HG03460 (cell line): ENCODE results near the gene SHISAL1.

Experiments used
- ATAC-seq: cut with Tn5 transposase; IDR thresholded peaks from one replicate; pipeline ENCODE4 v1.9.1; 2021; ENCODE audit not compliant: unreplicated experiment

Gene SHISAL1

DNA sequence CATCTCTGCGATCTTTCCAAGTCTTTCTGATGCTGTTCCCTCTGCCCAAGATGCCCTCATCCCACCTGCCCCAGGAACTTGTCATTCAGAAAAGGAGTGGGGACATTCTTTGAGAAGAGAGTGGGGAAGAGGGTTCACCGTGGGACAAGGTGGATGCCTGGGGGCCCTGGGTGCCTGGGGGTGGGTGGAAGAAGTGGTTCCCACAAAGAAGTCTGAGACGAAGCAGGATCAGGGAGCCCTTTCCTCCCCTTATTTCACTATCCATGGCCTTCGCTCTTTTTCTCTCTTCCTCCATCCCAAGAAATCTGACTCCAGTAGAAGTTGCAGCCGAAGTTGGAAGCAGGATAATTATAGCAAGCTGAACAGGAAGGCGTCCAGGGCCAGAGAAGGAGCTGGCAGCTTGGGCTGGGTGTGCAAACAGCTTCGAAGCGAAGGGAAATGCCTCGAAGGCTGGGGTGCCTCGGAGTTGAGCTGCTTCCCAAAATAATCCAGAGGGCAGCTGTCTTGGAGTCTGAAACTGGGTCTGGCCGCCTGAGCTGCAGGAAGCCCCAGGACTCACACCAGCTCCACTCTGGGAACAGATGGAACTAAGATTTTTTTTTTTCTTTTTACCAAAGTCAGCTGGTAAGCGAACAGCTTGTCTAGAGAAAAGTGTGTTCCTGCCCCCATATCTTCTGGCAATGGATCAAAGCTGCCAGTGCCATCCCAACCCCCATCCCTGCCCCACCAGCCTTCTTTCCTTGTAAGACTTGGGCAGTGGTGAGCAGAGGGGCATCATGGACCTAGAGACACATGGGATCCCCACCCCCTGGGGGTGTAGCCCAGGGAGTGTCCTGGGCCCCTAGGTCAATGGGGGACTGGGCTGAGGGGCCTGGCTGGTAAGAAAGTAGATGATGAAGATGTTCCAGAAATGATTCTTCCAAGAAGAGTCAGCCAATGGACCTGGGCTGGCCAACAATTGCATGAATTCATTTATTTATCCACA lies 100.5 kb downstream of the SHISAL1 start:
- ATAC-seq = no peak

DNA sequence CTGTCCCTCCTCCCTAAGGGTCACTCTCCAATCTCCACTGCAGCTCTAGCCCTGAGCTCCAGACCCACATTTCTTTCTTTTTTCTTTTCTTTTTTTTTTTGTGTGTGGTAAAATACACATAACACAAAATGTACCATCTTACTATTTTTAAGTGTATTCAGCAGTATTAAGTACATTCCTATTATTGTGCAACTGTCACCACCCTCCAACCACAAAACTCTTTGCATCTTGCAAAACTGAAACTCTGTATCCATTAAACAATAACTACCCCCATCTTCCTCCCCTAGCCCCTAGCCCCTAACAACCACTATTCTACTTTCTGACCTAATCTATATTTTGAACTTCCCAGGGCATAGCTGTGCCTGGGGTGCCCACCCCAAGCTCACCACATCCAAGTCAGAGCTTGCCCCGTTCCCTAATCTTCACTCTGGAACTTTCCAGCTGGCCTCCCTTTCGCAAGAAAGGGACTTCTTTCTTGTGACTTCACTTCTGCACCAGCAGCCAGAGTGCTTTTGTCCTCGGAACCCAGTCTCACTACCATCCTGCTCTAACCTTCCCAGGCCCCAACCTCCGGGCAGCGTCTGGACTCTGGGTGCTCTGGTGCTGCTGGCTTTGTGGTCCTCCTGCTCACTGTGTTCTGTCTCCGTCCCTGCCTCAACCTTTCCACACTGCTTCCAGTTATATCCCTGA lies 101.3 kb downstream of the SHISAL1 start:
- no peak for ATAC-seq

DNA sequence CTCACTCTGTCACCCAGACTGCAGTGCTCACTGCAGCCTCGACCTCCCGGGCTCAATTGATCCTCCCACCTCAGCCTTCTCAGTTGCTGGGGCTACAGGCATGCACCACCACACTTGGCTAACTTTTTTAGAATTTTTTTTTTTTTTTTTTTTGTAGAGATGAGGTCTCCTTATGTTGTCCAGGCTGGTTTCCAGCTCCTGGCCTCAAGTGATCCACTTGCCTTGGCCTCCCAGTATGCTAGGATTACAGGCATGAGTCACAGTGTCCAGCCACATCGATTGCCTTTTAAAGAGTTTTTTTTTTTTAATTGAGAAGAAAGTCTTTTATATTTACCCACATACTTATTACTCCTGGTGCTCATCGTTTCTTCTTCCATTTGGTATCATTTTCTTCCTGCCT lies 102.0 kb downstream of the SHISAL1 start:
- ATAC-seq = no peak

DNA sequence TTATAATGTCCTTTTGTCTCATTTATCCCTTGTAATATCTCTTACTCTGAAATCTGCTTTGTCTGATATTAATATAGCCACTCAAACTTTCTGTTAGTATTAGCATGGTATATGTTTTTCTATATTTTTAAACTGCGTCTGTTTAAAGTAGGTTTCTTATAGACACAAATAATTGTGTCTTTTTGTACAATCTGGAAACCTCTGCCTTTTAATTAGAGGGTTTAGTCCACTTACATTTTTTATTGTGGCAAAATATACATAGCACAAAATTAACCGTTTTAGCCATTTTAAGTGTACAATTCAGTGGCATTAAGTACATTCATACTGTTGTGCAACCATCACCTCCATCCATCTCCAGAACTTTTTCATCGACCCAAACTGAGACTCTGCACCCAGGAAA lies 103.4 kb downstream of the SHISAL1 start:
- no peak for ATAC-seq

DNA sequence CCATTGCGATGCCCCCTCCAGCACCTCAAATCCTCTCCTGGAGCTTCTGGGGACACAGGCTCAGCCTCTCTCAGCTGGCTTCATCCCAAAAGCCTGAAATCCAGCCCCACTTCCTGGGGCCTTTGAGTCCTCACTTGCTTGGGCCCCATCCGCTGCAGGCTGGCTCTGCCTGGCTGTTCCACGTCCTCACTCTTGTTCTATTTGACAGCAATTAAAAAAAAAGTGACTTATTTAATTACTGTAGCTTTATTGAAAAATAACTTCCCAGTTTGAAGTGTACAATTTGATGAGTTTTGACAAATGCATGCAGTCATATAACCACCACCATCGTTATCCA lies 104.8 kb downstream of the SHISAL1 start:
- ATAC-seq = no peak

DNA sequence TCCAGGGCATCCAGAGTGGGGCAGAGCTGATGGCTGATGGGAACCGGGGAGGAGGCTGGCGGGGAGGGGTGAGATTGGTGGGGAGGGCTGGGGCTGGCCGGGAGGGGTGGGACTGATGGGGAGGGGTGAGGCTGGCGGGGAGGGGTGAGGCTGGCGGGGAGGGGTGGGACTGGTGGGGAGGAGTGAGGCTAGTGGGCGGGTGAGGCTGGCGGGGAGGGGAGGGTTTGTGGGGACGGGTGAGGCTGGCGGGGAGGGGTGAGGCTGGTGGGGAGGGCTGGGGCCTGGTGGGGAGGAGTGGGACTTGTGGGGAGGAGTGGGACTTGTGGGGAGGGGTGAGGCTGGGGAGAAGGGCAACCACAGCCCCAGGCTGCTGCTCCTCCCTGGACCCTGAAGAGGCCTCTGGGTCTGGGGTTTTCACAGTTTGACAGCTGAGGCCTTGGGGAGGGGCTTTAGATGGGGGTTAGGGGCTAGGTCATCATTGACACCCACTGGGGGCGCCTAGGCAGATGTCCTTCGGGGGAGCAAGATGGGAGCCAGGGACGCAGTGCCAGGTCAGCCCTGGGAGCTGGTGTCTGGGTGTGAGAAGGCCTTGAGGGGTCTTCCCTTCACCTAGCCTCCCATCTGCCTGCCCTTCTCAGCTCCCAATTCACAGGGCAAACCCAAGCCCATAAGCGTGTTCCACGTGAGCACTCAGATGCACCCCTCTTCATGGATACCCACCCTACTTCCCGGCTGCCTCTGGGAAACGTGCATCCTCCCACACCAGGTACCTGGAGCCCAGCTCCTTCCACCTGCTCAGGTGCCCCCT lies 105.4 kb downstream of the SHISAL1 start:
- no peak for ATAC-seq

DNA sequence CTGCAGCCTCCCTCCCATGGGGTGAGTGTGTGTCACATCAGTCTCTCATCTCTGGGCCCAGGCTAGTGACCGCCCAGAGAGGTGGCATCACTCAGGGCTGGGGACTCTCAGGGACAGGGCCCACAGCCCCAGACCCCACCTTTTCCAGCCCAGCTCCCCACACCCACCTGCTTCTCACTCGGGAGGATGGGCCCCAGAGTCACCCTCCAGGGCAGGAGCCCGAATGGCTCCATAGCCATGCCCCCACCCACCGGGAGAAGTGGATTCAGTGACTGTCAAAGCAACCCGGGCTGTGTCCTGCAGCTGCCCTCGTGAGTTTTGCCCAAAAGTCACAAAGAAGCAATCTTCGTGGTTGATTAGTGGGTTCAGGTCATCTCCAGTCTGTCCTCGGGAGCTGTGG lies 106.1 kb downstream of the SHISAL1 start:
- ATAC-seq = no peak

DNA sequence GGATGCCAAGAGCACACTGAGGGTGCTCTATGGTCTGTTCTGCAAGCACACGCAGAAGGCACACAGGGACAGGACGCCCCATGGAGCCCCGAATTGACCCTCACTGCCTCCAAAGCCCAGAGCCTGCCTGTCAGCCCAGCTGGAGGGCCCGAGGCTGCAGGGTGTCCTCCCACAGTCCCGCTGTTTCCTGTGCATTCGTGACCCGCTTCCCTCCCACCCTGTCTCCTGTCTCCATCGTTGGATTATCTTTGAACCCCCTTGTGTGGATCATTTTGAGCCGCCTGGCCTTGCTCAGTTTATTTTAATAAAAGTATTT lies 106.5 kb downstream of the SHISAL1 start:
- no peak for ATAC-seq

DNA sequence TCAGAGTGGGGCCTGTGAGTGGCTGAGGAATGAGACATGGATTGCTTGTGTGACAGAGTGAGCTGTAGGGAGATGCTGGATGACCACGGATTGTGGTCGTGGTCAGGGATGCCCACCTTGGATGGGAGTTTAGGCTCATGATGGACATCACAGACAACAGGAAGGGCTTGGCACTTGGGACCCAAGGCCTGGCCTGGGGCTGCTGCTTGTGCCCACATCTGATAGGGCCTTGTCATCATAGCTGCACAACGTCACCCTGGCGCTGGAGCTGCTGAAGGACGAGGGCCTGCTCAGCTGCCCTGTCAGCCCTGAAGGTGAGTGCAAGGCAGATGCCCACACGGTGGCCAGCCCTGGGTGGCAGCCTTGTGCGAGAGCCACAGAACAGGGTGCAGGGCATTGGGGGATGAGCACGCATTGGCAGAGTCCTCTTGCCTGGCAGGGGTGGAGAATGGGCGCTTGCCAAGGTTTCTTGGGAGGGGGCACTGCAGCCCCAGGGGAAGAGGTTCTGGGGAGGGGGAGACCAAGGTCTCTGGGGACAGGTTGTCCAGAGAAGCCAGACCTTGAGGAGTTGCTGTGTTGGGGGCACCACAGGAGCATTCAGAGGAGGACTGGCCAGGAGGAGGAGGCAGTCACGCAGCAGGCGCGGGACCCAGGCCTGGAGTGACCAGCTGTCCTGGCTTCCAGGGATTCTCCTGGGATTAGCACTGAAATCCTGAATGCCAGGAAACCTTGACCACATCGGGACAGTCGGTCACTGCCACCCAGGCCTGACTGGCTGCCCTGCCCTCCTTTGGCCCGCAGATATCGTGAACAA lies 107.0 kb downstream of the SHISAL1 start:
- ATAC-seq = no peak

DNA sequence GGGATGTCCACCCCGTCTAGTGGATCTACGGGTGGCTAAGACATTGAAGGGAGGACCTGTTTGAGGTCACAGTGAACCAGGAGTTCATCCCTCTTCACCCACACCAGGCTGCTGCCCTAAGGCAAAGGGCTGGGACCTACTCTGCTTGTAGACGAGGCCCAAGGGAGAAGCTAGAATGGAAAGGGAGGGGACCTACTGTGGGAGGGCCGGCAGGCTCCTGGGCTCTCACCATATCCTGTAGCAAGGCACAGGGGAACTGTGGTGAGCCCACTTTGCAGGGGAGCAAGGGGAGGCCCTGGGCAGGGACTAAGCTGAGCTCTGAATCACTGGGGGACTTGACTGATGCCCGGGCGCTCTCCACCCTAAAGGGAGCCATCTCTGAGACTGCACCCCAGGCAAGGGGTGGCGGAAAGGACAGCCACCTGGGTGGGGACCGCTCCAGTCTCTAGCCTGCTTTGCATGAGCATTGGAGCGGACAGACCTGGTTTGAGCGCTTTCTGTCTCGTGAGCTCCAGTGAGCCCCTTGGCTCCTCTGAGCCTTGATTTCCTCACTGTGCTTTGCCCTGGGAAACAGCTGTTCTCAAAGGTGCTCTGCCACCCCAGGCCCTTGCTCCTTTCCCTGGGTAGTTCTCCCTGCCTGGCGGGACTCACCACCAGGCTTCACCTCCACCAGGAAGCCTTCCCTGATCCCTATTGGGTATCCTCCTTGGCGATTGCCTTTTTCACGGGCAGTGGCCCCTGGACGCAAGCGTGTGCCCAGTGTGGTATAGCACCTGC lies 107.8 kb downstream of the SHISAL1 start:
- ATAC-seq = no peak

DNA sequence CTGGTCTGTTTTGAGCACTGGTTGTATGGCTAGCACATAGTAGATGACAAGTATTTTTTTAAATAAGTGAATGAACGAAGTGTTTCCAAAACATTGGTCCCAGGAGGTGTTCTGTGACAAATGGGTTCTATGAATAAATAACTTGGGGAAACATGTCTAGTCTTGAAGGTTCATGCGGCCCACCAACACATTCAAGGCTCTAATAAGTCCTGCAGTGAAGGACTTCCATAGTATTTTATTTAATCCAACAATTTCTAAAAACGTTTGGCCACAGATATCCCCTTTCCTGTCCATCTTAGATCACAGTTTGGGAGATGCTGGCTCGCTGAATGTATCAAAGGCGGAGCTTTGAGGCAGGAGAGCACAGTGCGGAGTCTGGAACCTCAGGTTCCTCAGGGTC lies 109.5 kb downstream of the SHISAL1 start:
- no peak for ATAC-seq

DNA sequence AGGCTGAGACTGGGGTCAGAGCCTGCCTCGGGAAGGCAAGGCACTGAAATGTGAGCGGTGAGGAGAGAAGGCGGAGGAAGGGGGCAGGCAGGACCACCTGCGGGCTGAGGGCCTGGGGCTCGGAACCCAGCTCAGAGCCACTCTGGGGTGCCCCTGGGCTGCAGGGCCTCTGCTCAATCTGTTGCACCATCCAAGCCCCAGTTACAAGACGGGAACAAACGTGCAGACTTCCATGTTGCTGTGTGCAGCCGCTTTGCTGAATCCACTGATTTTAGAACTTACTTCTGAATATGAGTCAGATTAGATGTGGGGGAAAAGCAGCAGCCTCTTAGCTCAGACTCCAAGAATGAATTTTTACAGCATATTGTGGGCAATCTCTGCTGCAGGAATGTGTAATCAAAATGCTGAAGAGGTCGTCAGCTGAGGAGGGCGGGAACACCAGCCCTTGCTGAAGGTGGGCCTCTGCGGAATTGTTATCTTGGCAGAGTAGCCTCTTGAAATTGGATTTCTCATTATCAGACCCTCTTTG lies 110.4 kb downstream of the SHISAL1 start:
- ATAC-seq = no peak

DNA sequence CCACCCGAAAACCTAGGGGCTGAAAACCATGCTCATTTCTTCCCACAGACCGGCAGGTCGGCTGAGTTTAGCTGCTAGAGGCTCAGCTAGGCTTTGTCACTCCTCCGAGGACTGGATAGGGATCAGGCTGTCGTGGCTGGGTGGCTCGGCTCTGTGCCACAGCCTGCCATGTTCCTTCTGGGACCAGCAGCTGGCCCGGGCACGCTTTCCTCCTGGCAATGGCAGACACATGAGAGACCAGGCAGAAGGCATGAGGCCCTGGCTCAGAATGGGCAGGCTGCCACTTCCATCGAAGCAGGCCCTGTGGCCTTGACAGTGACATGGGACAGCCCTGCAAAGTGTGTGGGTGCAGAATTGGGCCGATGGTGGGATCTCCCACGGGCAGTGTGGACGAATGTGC lies 111.1 kb downstream of the SHISAL1 start:
- no peak for ATAC-seq

DNA sequence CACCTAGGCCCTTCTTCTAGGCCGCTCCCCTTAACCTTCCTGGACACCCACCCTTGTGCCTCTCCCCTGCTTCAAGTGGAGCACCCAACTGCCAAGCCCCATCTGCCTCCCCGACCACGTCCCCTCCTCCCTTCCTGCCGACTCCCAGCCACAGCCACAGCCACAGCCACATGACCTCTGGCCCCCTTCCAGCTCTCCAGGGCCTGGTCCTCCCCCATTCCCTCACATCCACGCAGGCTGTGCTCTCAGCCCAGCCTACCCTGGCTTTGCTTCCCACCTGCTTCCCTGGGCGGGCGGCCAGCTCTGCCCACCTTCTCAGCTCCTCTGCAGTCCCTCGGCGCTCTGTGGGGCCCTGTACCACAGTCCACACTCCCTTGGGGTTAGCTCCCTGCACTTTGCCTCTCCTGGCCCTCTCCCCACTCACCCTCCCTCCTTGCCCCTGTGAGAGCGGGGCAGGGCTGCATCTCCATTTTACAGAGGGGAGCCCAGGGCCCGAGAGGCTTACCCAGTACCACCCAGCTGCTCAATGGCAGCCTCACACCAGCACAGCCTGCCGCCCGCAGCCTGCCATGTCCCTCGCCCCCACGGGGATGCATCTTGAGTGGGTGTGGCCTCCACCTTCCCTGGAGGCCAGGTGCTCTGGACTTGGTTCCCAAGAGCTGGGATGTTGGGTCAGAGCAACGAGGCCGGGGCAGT lies 111.7 kb downstream of the SHISAL1 start:
- no peak for ATAC-seq

DNA sequence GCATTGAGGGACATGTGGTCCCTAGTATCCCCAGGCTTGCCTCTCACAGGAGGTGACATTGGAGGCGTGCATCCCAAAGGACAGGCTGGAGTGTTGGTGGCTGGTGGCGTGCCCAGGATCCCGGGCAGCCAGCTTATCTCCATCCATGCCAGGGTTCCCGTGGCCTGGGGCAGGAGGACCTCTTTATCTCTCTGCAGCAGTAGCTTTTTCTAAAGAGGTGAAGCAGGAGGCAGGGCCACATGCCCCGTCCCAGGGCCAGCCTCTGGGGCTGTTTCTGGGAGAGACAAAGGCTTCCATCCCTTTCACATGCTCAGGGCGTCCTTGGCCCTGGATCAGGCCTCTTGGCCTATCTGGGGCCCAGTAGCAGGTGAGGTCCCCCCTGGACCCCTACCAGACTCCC lies 112.3 kb downstream of the SHISAL1 start:
- no peak for ATAC-seq

DNA sequence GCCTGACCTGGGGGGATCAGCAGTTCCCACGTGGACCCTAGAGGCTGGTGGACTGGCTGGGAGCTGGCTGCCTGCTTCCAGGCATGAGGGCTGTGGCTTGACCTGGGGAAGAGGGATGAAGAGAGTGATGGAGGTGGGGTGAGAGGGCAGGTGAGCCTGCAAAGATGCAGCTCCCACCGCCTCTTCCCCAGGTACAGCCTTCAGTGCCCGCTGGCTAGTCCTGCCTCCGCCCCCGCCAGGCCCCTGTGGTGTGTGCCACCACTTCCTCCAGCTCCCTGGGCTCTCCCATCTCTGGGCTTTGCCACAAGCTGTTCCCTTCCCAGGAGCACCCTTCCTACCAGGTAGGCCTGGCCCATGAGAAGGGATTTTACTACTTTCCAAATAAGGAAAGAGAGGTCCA lies 112.9 kb downstream of the SHISAL1 start:
- ATAC-seq = no peak

DNA sequence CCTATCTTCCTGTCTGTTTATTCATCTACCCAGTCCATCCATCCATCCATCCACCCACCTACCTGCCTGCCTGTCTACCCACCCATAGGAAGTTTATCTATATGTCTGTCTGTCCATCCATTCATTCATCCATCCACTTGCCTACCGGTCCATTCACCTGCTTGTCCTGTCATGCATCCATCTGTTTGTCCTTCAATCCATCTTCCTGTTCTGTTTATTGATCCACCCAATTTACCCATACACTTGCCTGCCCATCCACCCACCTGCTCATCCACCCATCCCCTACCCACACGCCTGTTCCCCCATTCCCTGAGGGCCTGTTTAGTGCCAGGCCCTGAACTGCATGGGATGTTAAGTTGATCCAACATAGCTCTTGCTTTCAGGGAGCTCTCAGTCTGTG lies 113.6 kb downstream of the SHISAL1 start:
- ATAC-seq = no peak

DNA sequence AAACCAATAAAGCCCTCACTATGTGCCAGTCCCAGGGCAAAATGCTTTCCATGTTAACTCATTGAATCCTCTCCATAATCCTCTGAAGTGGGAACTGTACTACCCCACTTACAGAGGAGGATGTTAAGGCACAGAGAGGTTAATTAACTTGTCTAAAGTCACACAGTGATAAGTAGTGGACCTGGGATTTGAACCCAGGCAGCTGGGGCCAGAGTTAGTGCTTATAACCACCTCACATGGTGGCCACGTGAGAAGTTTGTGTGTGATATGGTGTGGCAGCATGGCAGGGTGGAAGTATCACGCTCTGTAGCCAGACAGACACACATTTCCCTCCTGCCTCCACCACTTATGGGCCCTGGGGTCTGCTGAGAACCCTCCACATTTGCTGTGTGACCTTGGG lies 115.5 kb downstream of the SHISAL1 start:
- no peak for ATAC-seq

DNA sequence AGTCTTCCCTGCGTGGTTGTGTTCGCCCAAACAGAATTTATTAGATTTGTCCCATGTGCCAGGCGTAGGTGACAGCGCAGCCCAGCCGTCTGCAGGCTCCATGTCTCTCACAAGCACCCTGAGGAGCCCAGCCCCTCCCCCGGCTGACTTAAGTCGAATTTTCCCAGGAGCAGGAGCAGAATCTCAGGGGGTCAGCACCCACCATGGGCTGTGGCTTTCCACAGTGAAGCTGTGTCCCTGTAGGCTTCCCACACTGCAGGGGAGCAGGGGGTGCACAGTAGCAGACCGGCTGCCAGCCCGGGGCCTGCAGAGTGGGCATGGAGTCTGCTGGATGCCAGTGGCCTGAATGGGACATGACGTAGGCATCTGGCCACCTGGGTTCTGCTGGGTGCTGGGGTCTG lies 116.0 kb downstream of the SHISAL1 start:
- no peak for ATAC-seq
